HL-60 (cell line): Measurements from ENCODE around the gene EBF3.
A peak's percentile ranks its signal among the peaks of the same experiment; 100 is the strongest.

ENCODE experiments used
- DNase-seq, 2 experiments: peaks; one replicate each; pipeline ENCODE4 v3.0.0-alpha.2; 2010 to 2020; ENCODE audit warnings: low read depth in 1 of 2, low spot score in 1 of 2
- H3K27ac ChIP-seq: fragments of 250-450 bp; sonication (Bioruptor Pico); replicated peaks from 2 replicates; pipeline ENCODE4 v1.5.1; 2020; ENCODE audit warnings: mild to moderate bottlenecking, moderate library complexity
- H3K27me3 ChIP-seq: fragments of 250-450 bp; sonication (Bioruptor Pico); 2 replicates; pipeline ENCODE4 v1.5.1; 2021; ENCODE audit warnings: mild to moderate bottlenecking, moderate library complexity; ENCODE audit not compliant: insufficient read depth, poor library complexity, severe bottlenecking
- H3K4me3 ChIP-seq: replicated peaks from 2 replicates; pipeline ENCODE4 v1.5.1; 2011; ENCODE audit warnings: mild to moderate bottlenecking, control low read depth, low read length; ENCODE audit not compliant: insufficient read depth
- GABPA ChIP-seq: IDR thresholded peaks from 2 replicates; pipeline ENCODE4 v1.6.1; 2012; ENCODE audit warnings: low read depth
- POLR2AphosphoS5 ChIP-seq: IDR thresholded peaks from 2 replicates; pipeline ENCODE4 v1.6.1; 2012; ENCODE audit warnings: low read depth
- SPI1 ChIP-seq: IDR thresholded peaks from 2 replicates; pipeline ENCODE4 v1.6.1; 2012; ENCODE audit warnings: low read depth, mild to moderate bottlenecking, borderline replicate concordance
- long read RNA-seq: library from polyadenylated mRNA; unstranded; transcript quantifications from one replicate; pipeline ENCODE4 v2.0.0, GENCODE V29; 2020
- TF ChIP-seq, protein P1 (sequence below): IDR thresholded peaks from 2 replicates; pipeline ENCODE4 v1.6.1; 2012; ENCODE audit warnings: low read depth; ENCODE audit not compliant: insufficient replicate concordance
- TF ChIP-seq, protein P2 (sequence below): IDR thresholded peaks from one replicate; pipeline ENCODE4 v1.5.1; 2011; ENCODE audit warnings: low read length, control low read depth, inconsistent platforms; ENCODE audit not compliant: insufficient read depth

Gene EBF3, protein sequence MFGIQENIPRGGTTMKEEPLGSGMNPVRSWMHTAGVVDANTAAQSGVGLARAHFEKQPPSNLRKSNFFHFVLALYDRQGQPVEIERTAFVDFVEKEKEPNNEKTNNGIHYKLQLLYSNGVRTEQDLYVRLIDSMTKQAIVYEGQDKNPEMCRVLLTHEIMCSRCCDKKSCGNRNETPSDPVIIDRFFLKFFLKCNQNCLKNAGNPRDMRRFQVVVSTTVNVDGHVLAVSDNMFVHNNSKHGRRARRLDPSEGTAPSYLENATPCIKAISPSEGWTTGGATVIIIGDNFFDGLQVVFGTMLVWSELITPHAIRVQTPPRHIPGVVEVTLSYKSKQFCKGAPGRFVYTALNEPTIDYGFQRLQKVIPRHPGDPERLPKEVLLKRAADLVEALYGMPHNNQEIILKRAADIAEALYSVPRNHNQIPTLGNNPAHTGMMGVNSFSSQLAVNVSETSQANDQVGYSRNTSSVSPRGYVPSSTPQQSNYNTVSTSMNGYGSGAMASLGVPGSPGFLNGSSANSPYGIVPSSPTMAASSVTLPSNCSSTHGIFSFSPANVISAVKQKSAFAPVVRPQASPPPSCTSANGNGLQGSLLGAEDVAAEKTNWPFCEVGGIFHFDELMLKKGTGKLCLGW
- long read RNA-seq, partial matches to known transcripts = 0 of 4 reads
- long read RNA-seq, other reads (novel, unspliced or antisense) = 4 of 4 reads

DNA sequence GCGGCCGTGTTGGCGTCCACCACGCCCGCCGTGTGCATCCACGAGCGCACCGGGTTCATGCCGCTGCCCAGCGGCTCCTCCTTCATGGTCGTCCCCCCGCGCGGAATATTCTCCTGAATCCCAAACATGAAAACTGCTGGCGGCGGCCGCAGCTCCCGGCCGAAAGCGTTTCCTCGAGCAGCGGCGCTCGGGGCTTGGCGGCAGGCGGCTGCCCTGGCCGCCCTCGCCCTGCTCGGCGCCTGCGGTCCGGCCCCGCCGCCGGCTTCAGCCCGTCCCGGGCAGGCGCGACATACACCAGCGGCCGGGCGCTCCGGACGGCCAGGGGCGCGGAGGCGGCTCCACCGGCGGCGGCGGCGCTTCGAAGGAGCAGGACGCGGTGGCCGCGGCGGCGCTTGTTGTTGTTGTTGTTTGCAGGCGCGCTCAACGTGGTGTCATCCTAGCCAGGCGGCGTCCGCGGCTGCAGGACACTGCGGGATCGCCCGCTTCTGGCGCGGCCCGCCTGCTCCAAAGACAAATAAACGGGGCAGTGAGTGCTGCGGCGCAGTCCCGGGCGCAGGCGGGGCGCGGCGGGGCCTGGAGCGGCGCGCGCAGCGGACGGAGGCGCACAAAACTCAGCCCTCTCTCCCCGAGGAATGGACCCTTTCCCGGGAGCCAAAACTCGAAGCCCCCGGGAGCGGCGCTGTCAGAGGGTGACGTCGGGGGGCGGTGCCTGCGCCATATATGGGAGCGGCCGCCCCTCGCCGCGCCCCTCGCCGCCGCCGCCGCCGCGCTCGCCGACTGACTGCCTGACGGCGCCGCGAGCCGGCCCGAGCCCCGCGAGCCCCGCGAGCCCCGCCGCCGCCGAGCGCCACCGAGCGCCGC is at the start of gene EBF3:
Gene EBF3, minus strand, starts transcription at position 634 of the 861 bp plus-strand sequence. Its CDS starts 506 bp downstream, at position 128.
- Histone ChIP-seq H3K4me3 (peak within 1 kb of the TSS; percentile 45), H3K27me3 (peaks cover 47% of the 10 kb centered on the region), H3K27ac (no peak within 1 kb of the TSS; the same call in 1 of the 2 replicates)
- no peak for TF ChIP-seq GABPA
- TF ChIP-seq, protein P1, sequence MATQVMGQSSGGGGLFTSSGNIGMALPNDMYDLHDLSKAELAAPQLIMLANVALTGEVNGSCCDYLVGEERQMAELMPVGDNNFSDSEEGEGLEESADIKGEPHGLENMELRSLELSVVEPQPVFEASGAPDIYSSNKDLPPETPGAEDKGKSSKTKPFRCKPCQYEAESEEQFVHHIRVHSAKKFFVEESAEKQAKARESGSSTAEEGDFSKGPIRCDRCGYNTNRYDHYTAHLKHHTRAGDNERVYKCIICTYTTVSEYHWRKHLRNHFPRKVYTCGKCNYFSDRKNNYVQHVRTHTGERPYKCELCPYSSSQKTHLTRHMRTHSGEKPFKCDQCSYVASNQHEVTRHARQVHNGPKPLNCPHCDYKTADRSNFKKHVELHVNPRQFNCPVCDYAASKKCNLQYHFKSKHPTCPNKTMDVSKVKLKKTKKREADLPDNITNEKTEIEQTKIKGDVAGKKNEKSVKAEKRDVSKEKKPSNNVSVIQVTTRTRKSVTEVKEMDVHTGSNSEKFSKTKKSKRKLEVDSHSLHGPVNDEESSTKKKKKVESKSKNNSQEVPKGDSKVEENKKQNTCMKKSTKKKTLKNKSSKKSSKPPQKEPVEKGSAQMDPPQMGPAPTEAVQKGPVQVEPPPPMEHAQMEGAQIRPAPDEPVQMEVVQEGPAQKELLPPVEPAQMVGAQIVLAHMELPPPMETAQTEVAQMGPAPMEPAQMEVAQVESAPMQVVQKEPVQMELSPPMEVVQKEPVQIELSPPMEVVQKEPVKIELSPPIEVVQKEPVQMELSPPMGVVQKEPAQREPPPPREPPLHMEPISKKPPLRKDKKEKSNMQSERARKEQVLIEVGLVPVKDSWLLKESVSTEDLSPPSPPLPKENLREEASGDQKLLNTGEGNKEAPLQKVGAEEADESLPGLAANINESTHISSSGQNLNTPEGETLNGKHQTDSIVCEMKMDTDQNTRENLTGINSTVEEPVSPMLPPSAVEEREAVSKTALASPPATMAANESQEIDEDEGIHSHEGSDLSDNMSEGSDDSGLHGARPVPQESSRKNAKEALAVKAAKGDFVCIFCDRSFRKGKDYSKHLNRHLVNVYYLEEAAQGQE = no peak
- TF ChIP-seq, protein P2, sequence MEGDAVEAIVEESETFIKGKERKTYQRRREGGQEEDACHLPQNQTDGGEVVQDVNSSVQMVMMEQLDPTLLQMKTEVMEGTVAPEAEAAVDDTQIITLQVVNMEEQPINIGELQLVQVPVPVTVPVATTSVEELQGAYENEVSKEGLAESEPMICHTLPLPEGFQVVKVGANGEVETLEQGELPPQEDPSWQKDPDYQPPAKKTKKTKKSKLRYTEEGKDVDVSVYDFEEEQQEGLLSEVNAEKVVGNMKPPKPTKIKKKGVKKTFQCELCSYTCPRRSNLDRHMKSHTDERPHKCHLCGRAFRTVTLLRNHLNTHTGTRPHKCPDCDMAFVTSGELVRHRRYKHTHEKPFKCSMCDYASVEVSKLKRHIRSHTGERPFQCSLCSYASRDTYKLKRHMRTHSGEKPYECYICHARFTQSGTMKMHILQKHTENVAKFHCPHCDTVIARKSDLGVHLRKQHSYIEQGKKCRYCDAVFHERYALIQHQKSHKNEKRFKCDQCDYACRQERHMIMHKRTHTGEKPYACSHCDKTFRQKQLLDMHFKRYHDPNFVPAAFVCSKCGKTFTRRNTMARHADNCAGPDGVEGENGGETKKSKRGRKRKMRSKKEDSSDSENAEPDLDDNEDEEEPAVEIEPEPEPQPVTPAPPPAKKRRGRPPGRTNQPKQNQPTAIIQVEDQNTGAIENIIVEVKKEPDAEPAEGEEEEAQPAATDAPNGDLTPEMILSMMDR = no peak
- TF ChIP-seq POLR2AphosphoS5 = no peak
- no peak for TF ChIP-seq SPI1
- peak in 1 of 2 experiments; percentile 39 for DNase-seq

DNA sequence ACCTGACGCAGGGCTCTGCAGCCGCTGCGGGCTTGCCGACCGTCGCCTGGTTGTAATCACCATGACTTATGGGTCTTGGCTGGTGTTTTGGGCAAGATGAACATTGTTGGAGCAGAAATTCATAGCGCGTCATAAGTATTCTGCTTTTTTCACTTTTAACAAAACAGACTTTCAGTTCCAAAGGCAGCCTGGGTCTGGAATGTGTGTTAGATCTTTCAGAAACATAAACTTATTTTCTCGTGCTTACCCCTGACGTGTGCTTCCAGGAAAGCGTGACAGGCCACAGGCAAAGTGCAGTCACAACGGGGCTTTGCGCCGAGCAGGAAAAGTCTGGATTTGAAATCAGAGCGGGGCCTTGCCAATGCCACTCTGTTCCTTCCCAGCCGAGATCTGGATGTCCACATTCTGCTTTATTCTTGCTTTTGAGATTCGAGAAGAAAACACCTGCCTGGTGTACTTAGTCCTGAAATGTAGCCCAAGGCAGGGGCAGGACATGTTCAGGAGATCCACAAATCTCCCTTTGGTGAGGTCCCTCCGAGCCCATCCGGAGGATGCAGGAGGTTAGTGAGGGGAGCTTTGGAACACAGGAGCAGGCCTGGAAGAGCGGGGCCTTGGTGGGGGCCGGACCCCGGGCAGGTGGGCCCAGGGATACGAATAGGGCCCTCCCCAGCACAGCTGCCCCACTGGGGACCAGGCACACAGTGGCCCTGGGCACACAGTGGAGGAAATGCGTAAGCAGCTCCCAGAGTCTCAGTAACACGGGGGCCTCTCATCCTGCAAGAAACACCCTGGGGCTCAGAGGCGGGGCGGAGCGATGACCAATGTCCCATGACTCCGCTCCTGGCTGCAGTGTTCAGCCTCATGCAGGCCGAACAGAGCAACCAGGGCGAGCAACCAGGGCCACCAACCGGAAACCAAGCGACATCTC is 49.5 kb upstream of the EBF3 start:
- TF ChIP-seq SPI1 = no peak
- TF ChIP-seq, protein P2 = no peak
- TF ChIP-seq, protein P1 = no peak
- TF ChIP-seq POLR2AphosphoS5 = no peak
- H3K4me3 ChIP-seq = no peak overlapping the region
- DNase-seq = no peak
- no peaks in the 10 kb centered on the region for H3K27me3 ChIP-seq
- no peak overlapping the region for H3K27ac ChIP-seq

DNA sequence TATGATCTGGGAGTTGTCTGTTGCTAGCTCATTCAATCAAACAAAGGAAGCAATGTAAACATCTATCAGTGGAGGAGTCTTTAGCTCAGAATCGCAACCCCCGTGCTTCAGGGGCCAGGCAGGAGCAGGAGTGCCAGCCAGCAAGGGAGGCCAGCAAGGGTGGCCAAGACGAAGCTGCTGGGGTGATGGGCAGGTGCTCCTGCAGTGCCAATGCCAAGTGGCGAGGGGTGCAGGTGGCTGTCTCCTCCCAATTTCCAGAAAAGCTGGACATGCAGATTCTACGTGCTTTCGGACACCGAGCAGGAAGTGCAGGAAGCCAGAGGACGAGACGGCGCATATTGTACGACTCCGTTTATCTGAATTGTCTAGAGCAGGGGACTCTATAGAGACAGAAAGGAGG is 48.1 kb upstream of the EBF3 start:
- no peak overlapping the region for H3K27ac ChIP-seq
- no peak for DNase-seq
- no peaks in the 10 kb centered on the region for H3K27me3 ChIP-seq
- no peak overlapping the region for H3K4me3 ChIP-seq
- TF ChIP-seq, protein P1 = no peak
- TF ChIP-seq, protein P2 = no peak
- no peak for TF ChIP-seq POLR2AphosphoS5
